ENCODE measurements around the gene STK24.

Gene STK24

GRCh38 chr13:98434060-98434459 is 142.8 kb downstream of the STK24 start:
- Histone ChIP-seq H3K27ac (ENCODE audit: low read depth, low read length) (no peak overlapping the region), H3K36me3 (ENCODE audit: control insufficient read depth, insufficient read depth, low read length) (no peaks in the 10 kb centered on the region)

GRCh38 chr13:98433654-98434053 is 143.3 kb downstream of the STK24 start:
- H3K18ac ChIP-seq (ENCODE audit: low read length), result no peak overlapping the region
- no peak overlapping the region for H3K4me3 ChIP-seq (ENCODE audit: low read length)
- no peak overlapping the region for H2BK120ac ChIP-seq (ENCODE audit: low read depth, low read length)
- H3K27ac ChIP-seq (ENCODE audit: low read depth, low read length), result no peak overlapping the region
- no peak overlapping the region for H3K23ac ChIP-seq (ENCODE audit: low read length)
- no CpG with 5 or more reads among the region's 10 CpGs for WGBS (ENCODE audit: extremely low coverage, insufficient coverage, low lambda C conversion rate)
- no peak overlapping the region for H3K56ac ChIP-seq (ENCODE audit: low read length)
- no peaks in the 10 kb centered on the region for H3K4me1 ChIP-seq (ENCODE audit: control insufficient read depth, low read depth, low read length)
- no peaks in the 10 kb centered on the region for H3K79me1 ChIP-seq (ENCODE audit: low read length)
- H3K4ac ChIP-seq (ENCODE audit: low read depth, low read length), result no peak overlapping the region
- H3K4me2 ChIP-seq (ENCODE audit: low read length), result no peak overlapping the region
- H2AK5ac ChIP-seq (ENCODE audit: low read length), result no peak overlapping the region
- no peak overlapping the region for H2BK15ac ChIP-seq (replicated peaks; ENCODE audit: low read depth)
- no peak overlapping the region for H2BK5ac ChIP-seq (ENCODE audit: low read length)
- no peak overlapping the region for H3K9ac ChIP-seq (ENCODE audit: low read length)
- no peaks in the 10 kb centered on the region for H3K79me2 ChIP-seq (ENCODE audit: control insufficient read depth, insufficient read depth, low read length)
- no peaks in the 10 kb centered on the region for H3K36me3 ChIP-seq (ENCODE audit: control insufficient read depth, insufficient read depth, low read length)
- no peak for DNase-seq
- H4K5ac ChIP-seq (ENCODE audit: low read length), result no peak overlapping the region
- no peaks in the 10 kb centered on the region for H3K27me3 ChIP-seq (ENCODE audit: insufficient read depth, low read length, poor library complexity)
- H4K8ac ChIP-seq (ENCODE audit: low read depth, low read length), result no peak overlapping the region

More at GRCh38 chr13:98434060-98434459, 142.8 kb downstream of the STK24 start:
- Histone ChIP-seq H2BK15ac (replicated peaks; ENCODE audit: low read depth) (no peak overlapping the region), H2BK120ac (ENCODE audit: low read depth, low read length) (no peak overlapping the region), H2AK5ac (ENCODE audit: low read length) (no peak overlapping the region), H3K18ac (ENCODE audit: low read length) (no peak overlapping the region), H3K4me2 (ENCODE audit: low read length) (no peak overlapping the region), H4K8ac (ENCODE audit: low read depth, low read length) (no peak overlapping the region), H3K4me3 (ENCODE audit: low read length) (no peak overlapping the region), H4K5ac (ENCODE audit: low read length) (no peak overlapping the region), H3K56ac (ENCODE audit: low read length) (no peak overlapping the region), H3K23ac (ENCODE audit: low read length) (no peak overlapping the region), H3K9ac (ENCODE audit: low read length) (no peak overlapping the region), H3K4ac (ENCODE audit: low read depth, low read length) (no peak overlapping the region), H3K27me3 (ENCODE audit: insufficient read depth, low read length, poor library complexity) (no peaks in the 10 kb centered on the region), H3K4me1 (ENCODE audit: control insufficient read depth, low read depth, low read length) (no peaks in the 10 kb centered on the region), H2BK5ac (ENCODE audit: low read length) (no peak overlapping the region), H3K79me2 (ENCODE audit: control insufficient read depth, insufficient read depth, low read length) (no peaks in the 10 kb centered on the region), H3K79me1 (ENCODE audit: low read length) (no peaks in the 10 kb centered on the region)
- no CpG with 5 or more reads among the region's 6 CpGs for whole genome bisulfite sequencing (ENCODE audit: extremely low coverage, insufficient coverage, low lambda C conversion rate)
- DNase-seq, result no peak

- Histone ChIP-seq H4K5ac (ENCODE audit: low read length) (no peak overlapping the region), H2AK5ac (ENCODE audit: low read length) (no peak overlapping the region), H3K27me3 (ENCODE audit: insufficient read depth, low read length, poor library complexity) (no peaks in the 10 kb centered on the region), H4K8ac (ENCODE audit: low read depth, low read length) (no peak overlapping the region), H3K36me3 (ENCODE audit: control insufficient read depth, insufficient read depth, low read length) (no peaks in the 10 kb centered on the region), H3K79me1 (ENCODE audit: low read length) (no peaks in the 10 kb centered on the region), H3K27ac (ENCODE audit: low read depth, low read length) (no peak overlapping the region), H3K4me1 (ENCODE audit: control insufficient read depth, low read depth, low read length) (no peaks in the 10 kb centered on the region), H3K23ac (ENCODE audit: low read length) (no peak overlapping the region), H3K4ac (ENCODE audit: low read depth, low read length) (no peak overlapping the region), H3K56ac (ENCODE audit: low read length) (no peak overlapping the region), H3K79me2 (ENCODE audit: control insufficient read depth, insufficient read depth, low read length) (no peaks in the 10 kb centered on the region), H3K4me3 (ENCODE audit: low read length) (no peak overlapping the region), H2BK15ac (replicated peaks; ENCODE audit: low read depth) (no peak overlapping the region), H3K4me2 (ENCODE audit: low read length) (no peak overlapping the region), H2BK5ac (ENCODE audit: low read length) (no peak overlapping the region), H2BK120ac (ENCODE audit: low read depth, low read length) (no peak overlapping the region), H3K18ac (ENCODE audit: low read length) (no peak overlapping the region), H3K9ac (ENCODE audit: low read length) (no peak overlapping the region)
- no CpG with 5 or more reads among the region's 11 CpGs for WGBS (ENCODE audit: extremely low coverage, insufficient coverage, low lambda C conversion rate)
- no peak for DNase-seq
Measured at GRCh38 chr13:98432638-98433037, 144.3 kb downstream of the STK24 start.

- Histone ChIP-seq H3K4me2 (ENCODE audit: low read length) (no peak overlapping the region), H2AK5ac (ENCODE audit: low read length) (no peak overlapping the region), H3K4me1 (ENCODE audit: control insufficient read depth, low read depth, low read length) (no peaks in the 10 kb centered on the region), H4K5ac (ENCODE audit: low read length) (no peak overlapping the region), H3K4ac (ENCODE audit: low read depth, low read length) (no peak overlapping the region), H3K36me3 (ENCODE audit: control insufficient read depth, insufficient read depth, low read length) (no peaks in the 10 kb centered on the region), H3K79me1 (ENCODE audit: low read length) (no peaks in the 10 kb centered on the region), H2BK5ac (ENCODE audit: low read length) (no peak overlapping the region), H3K18ac (ENCODE audit: low read length) (no peak overlapping the region), H3K27me3 (ENCODE audit: insufficient read depth, low read length, poor library complexity) (no peaks in the 10 kb centered on the region), H3K23ac (ENCODE audit: low read length) (no peak overlapping the region), H3K9ac (ENCODE audit: low read length) (no peak overlapping the region), H3K79me2 (ENCODE audit: control insufficient read depth, insufficient read depth, low read length) (no peaks in the 10 kb centered on the region), H3K56ac (ENCODE audit: low read length) (no peak overlapping the region), H2BK15ac (replicated peaks; ENCODE audit: low read depth) (no peak overlapping the region), H3K4me3 (ENCODE audit: low read length) (no peak overlapping the region), H3K27ac (ENCODE audit: low read depth, low read length) (no peak overlapping the region), H4K8ac (ENCODE audit: low read depth, low read length) (no peak overlapping the region), H2BK120ac (ENCODE audit: low read depth, low read length) (no peak overlapping the region)
- peak; percentile 56 for DNase-seq
- no CpG with 5 or more reads among the region's 11 CpGs for WGBS (ENCODE audit: extremely low coverage, insufficient coverage, low lambda C conversion rate)
Measured at GRCh38 chr13:98429977-98430736, 146.8 kb downstream of the STK24 start.

- no CpG with 5 or more reads among the region's 7 CpGs for WGBS (ENCODE audit: extremely low coverage, insufficient coverage, low lambda C conversion rate)
- no peaks in the 10 kb centered on the region for H3K27me3 ChIP-seq (ENCODE audit: insufficient read depth, low read length, poor library complexity)
- H3K4me3 ChIP-seq (ENCODE audit: low read length), result no peak overlapping the region
- DNase-seq, result no peak
- H3K4me2 ChIP-seq (ENCODE audit: low read length), result no peak overlapping the region
- H4K8ac ChIP-seq (ENCODE audit: low read depth, low read length), result no peak overlapping the region
- H3K27ac ChIP-seq (ENCODE audit: low read depth, low read length), result no peak overlapping the region
- H2AK5ac ChIP-seq (ENCODE audit: low read length), result no peak overlapping the region
- H2BK5ac ChIP-seq (ENCODE audit: low read length), result no peak overlapping the region
- no peaks in the 10 kb centered on the region for H3K4me1 ChIP-seq (ENCODE audit: control insufficient read depth, low read depth, low read length)
- no peak overlapping the region for H2BK120ac ChIP-seq (ENCODE audit: low read depth, low read length)
- no peaks in the 10 kb centered on the region for H3K79me2 ChIP-seq (ENCODE audit: control insufficient read depth, insufficient read depth, low read length)
- H3K79me1 ChIP-seq (ENCODE audit: low read length), result no peaks in the 10 kb centered on the region
- no peak overlapping the region for H3K4ac ChIP-seq (ENCODE audit: low read depth, low read length)
- no peak overlapping the region for H3K23ac ChIP-seq (ENCODE audit: low read length)
- H3K18ac ChIP-seq (ENCODE audit: low read length), result no peak overlapping the region
- H4K5ac ChIP-seq (ENCODE audit: low read length), result no peak overlapping the region
- H3K9ac ChIP-seq (ENCODE audit: low read length), result no peak overlapping the region
- no peak overlapping the region for H3K56ac ChIP-seq (ENCODE audit: low read length)
- no peak overlapping the region for H2BK15ac ChIP-seq (replicated peaks; ENCODE audit: low read depth)
- no peaks in the 10 kb centered on the region for H3K36me3 ChIP-seq (ENCODE audit: control insufficient read depth, insufficient read depth, low read length)
Measured at GRCh38 chr13:98429531-98429930, 147.4 kb downstream of the STK24 start.

- H3K23ac ChIP-seq (ENCODE audit: low read length), result no peak overlapping the region
- no peak overlapping the region for H3K18ac ChIP-seq (ENCODE audit: low read length)
- WGBS (ENCODE audit: extremely low coverage, insufficient coverage, low lambda C conversion rate), result no CpG with 5 or more reads among the region's 10 CpGs
- H4K5ac ChIP-seq (ENCODE audit: low read length), result no peak overlapping the region
- no peak overlapping the region for H2BK5ac ChIP-seq (ENCODE audit: low read length)
- no peaks in the 10 kb centered on the region for H3K36me3 ChIP-seq (ENCODE audit: control insufficient read depth, insufficient read depth, low read length)
- H3K4me3 ChIP-seq (ENCODE audit: low read length), result no peak overlapping the region
- no peak overlapping the region for H2BK120ac ChIP-seq (ENCODE audit: low read depth, low read length)
- DNase-seq, result no peak
- no peak overlapping the region for H2BK15ac ChIP-seq (replicated peaks; ENCODE audit: low read depth)
- no peak overlapping the region for H3K9ac ChIP-seq (ENCODE audit: low read length)
- H3K56ac ChIP-seq (ENCODE audit: low read length), result no peak overlapping the region
- H3K4me1 ChIP-seq (ENCODE audit: control insufficient read depth, low read depth, low read length), result no peaks in the 10 kb centered on the region
- no peak overlapping the region for H2AK5ac ChIP-seq (ENCODE audit: low read length)
- no peak overlapping the region for H3K4me2 ChIP-seq (ENCODE audit: low read length)
- no peak overlapping the region for H3K4ac ChIP-seq (ENCODE audit: low read depth, low read length)
- no peaks in the 10 kb centered on the region for H3K27me3 ChIP-seq (ENCODE audit: insufficient read depth, low read length, poor library complexity)
- no peak overlapping the region for H4K8ac ChIP-seq (ENCODE audit: low read depth, low read length)
- no peaks in the 10 kb centered on the region for H3K79me2 ChIP-seq (ENCODE audit: control insufficient read depth, insufficient read depth, low read length)
- H3K27ac ChIP-seq (ENCODE audit: low read depth, low read length), result no peak overlapping the region
- H3K79me1 ChIP-seq (ENCODE audit: low read length), result no peaks in the 10 kb centered on the region
Measured at GRCh38 chr13:98429081-98429480, 147.8 kb downstream of the STK24 start.
